Measurements from ENCODE around the gene NCBP2.

Gene NCBP2
- 74.3 to 128 (median 93.2) reads per million in 4 experiments for total RNA-seq

- peak; percentile 98 for DNase-seq
These were observed at the start of gene NCBP2 for GRCh38 chr3:196942226-196942914. TSS of gene NCBP2 (minus strand) at chr3:196942528. CDS start at chr3:196942503, 25 bp downstream.

GRCh38 chr3:196991581-196992460 lies 49.5 kb upstream of the NCBP2 start:
- DNase-seq, result no peak

GRCh38 chr3:196990601-196991007 lies 48.3 kb upstream of the NCBP2 start:
- no peak for DNase-seq

- DNase-seq, result no peak
These were observed 47.5 kb upstream of the NCBP2 start for GRCh38 chr3:196989721-196990262.

- no peak for DNase-seq
These were observed 46.1 kb upstream of the NCBP2 start for GRCh38 chr3:196988241-196989029.

GRCh38 chr3:196987022-196987421 lies 44.7 kb upstream of the NCBP2 start:
- DNase-seq, result no peak

GRCh38 chr3:196985954-196986885 lies 43.9 kb upstream of the NCBP2 start:
- no peak for DNase-seq

- DNase-seq, result no peak
These were observed 43.0 kb upstream of the NCBP2 start for GRCh38 chr3:196985298-196985697.

- DNase-seq, result no peak
These were observed 40.9 kb upstream of the NCBP2 start for GRCh38 chr3:196983186-196983585.

- no peak for DNase-seq
These were observed 39.3 kb upstream of the NCBP2 start for GRCh38 chr3:196981657-196982056.

GRCh38 chr3:196979545-196979944 lies 37.2 kb upstream of the NCBP2 start:
- no peak for DNase-seq

- no peak for DNase-seq
These were observed 34.6 kb upstream of the NCBP2 start for GRCh38 chr3:196976941-196977340.

- no peak for DNase-seq
These were observed 33.0 kb upstream of the NCBP2 start for GRCh38 chr3:196975349-196975748.

- DNase-seq, result no peak
These were observed 32.3 kb upstream of the NCBP2 start for GRCh38 chr3:196974661-196975060.

- no peak for DNase-seq
These were observed 28.9 kb upstream of the NCBP2 start for GRCh38 chr3:196971094-196971698.

GRCh38 chr3:196970547-196971093 lies 28.3 kb upstream of the NCBP2 start:
- DNase-seq, result no peak

- DNase-seq, result peak; percentile 37
These were observed 27.6 kb upstream of the NCBP2 start for GRCh38 chr3:196969660-196970546.

GRCh38 chr3:196969134-196969659 lies 26.9 kb upstream of the NCBP2 start:
- no peak for DNase-seq
